ENCODE measurements around the gene MFRP. TPM values are rescaled to one million over a fixed set of nuclear protein-coding genes. Genes with fewer than 3 reads are reported as not detected.
A peak's percentile ranks its signal among the peaks of the same experiment; 100 is the strongest.

Gene MFRP
- total and polyA plus RNA-seq, 9 of the 15 experiments (the other 6 are each of a cell fraction or from before 2014, with no cell fraction given) = not detected

GRCh38 chr11:119314726-119315125, 31.8 kb downstream of the MFRP start:
- BruUV-seq (replicated peaks) = no TSS peak
- no peak overlapping the region for H2AFZ ChIP-seq (ENCODE audit: low read depth, low read length)
- peaks cover 50% of the 10 kb centered on the region; the same call in 2 of the 3 replicates for H3K36me3 ChIP-seq (ENCODE audit: control insufficient read depth, insufficient read depth, low read length)
- WGBS (ENCODE audit: insufficient coverage, low coverage, missing lambda C conversion rate) = 95% methylated on average over 12 of the region's 18 CpGs
- peaks cover 25% of the 10 kb centered on the region; the same call in 2 of the 3 replicates for H3K79me2 ChIP-seq (ENCODE audit: control insufficient read depth, insufficient read depth, low read length)
- intact Hi-C loops (cut with micrococcal nuclease) = loop anchor here (5.0 kb wide), 1 partner anchor 402 kb away; no protein-coding TSS in a partner anchor
- no peak for DNase-seq (ENCODE audit: extremely low read depth in 1 of 4, low spot score in 3 of 4)
- no peaks in the 10 kb centered on the region for H3K9me3 ChIP-seq (replicated peaks; ENCODE audit: control insufficient read depth, insufficient read depth, low read depth, low read length)
- POLR2A ChIA-PET = interaction anchor here (0.6 to 1.9 kb wide), 7 partner anchors 9 to 160 kb away, joined by 3 to 6 read pairs (median 4); no protein-coding TSS in a partner anchor
- no peak for FAIRE-seq
- H3K4me3 ChIP-seq = no peak overlapping the region
- 0 out of 2 replicates have a peak, but pooled peaks cover 6% of the 10 kb centered on the region for H4K20me1 ChIP-seq (replicated peaks; ENCODE audit: control insufficient read depth, insufficient read depth, low read length)
- peak overlapping the region in 1 of 2 experiments; percentile 84; a peak in 1 of 4 replicates for H3K9ac ChIP-seq (ENCODE audit: insufficient read depth in 1 of 2, low read depth in 2 of 2, low read length in 2 of 2)
- no peak for TF ChIP-seq MAZ (CRISPR knock-in tag; conservative IDR thresholded peaks at IDR 0.05 in 1 of 2, IDR thresholded peaks at IDR 0.05 in 1 of 2)
- no peak for TF ChIP-seq ZNF12 (CRISPR knock-in tag; IDR thresholded peaks at IDR 0.05)
- TF ChIP-seq SLC30A9 (CRISPR knock-in tag; IDR thresholded peaks at IDR 0.05) = no peak
- TF ChIP-seq EP300 (IDR thresholded peaks at IDR 0.05; ENCODE audit: low read length) = no peak
- TF ChIP-seq CREM (IDR thresholded peaks at IDR 0.05; ENCODE audit: low read depth) = no peak
- TF ChIP-seq NCOA6 (IDR thresholded peaks at IDR 0.05) = no peak
- no peak for TF ChIP-seq POLR2AphosphoS2 (IDR thresholded peaks at IDR 0.05; ENCODE audit: low read length)
- TF ChIP-seq CBX3 (IDR thresholded peaks at IDR 0.05; ENCODE audit: borderline replicate concordance in 1 of 2, low read length in 2 of 2) = no peak
- TF ChIP-seq PPARD (CRISPR knock-in tag; IDR thresholded peaks at IDR 0.05) = no peak
- TF ChIP-seq GTF2A2 (tag; IDR thresholded peaks at IDR 0.05) = no peak
- ATAC-seq = no peak
- CTCF ChIA-PET (ENCODE audit: low intra/inter-chr PET ratio) = no interaction called here
- no peaks in the 10 kb centered on the region for H3K9me1 ChIP-seq (ENCODE audit: control insufficient read depth, insufficient read depth, low read length)
- peaks cover 34 to 61% of the 10 kb centered on the region in 2 experiments for H3K4me1 ChIP-seq (replicated peaks in 1 of 2; ENCODE audit: control insufficient read depth in 2 of 2, insufficient read depth in 2 of 2, low read length in 2 of 2)
- no peak overlapping the region for H3K27ac ChIP-seq (ENCODE audit: extremely low read depth, low read depth, low read length)
- in situ Hi-C loops (cut with MboI) = no loop called here
- no peaks in the 10 kb centered on the region; a peak in 1 of 5 replicates for H3K27me3 ChIP-seq (ENCODE audit: control insufficient read depth in 2 of 2, insufficient read depth in 2 of 2, low read length in 2 of 2)
- no peak overlapping the region for H3K4me2 ChIP-seq (ENCODE audit: insufficient read depth, low read length)

Data from K562 (cell line).